Upper lobe of left lung (tissue), 6 donors: ENCODE results near the gene MRPL50. TPM values are rescaled to one million over a fixed set of nuclear protein-coding genes. Genes with fewer than 3 reads are reported as not detected.

ENCODE experiments used
- ATAC-seq, 2 donors: fragments of 200-7000 bp; cut with Tn5 transposase; one replicate each; pipeline ENCODE4 v1.9.1; 2022; ENCODE audit warnings: mild to moderate bottlenecking in 2 of 2, moderate library complexity in 2 of 2; ENCODE audit not compliant: low FRiP score in 2 of 2
- DNase-seq, 2 donors: peaks; one replicate each; pipeline ENCODE4 v3.0.0-alpha.2; 2019 to 2020
- H3K27ac ChIP-seq, 4 donors: fragments of 200-600 bp; sonication (generic); one replicate each; pipeline ENCODE4 v1.5.1; 2016 to 2019
- H3K27me3 ChIP-seq, 4 donors: fragments of 200-600 bp; sonication (generic); one replicate each; pipeline ENCODE4 v1.5.1; 2017 to 2019
- H3K36me3 ChIP-seq, 4 donors: fragments of 200-600 bp; sonication (generic); one replicate each; pipeline ENCODE4 v1.5.1; 2016 to 2019
- H3K4me1 ChIP-seq, 4 donors: fragments of 200-600 bp; sonication (generic); one replicate each; pipeline ENCODE4 v1.5.1; 2018 to 2019
- H3K4me3 ChIP-seq, 4 donors: fragments of 200-600 bp; sonication (generic); one replicate each; pipeline ENCODE4 v1.5.1; 2017 to 2019; ENCODE audit warnings: mild to moderate bottlenecking in 2 of 4, moderate library complexity in 1 of 4
- H3K9me3 ChIP-seq, 4 donors: fragments of 200-600 bp; sonication (generic); one replicate each; pipeline ENCODE4 v1.5.1; 2018 to 2019
- CTCF ChIP-seq, 6 experiments: fragments of 450-650 bp in 4 of 6; fragments of 200-600 bp in 2 of 6; sonication (generic) in 2 of 6; IDR thresholded peaks; one replicate each; pipeline ENCODE4 v1.5.1; 2016 to 2019; ENCODE audit warnings: antibody characterized with exemption in 6 of 6
- EP300 ChIP-seq, 4 donors: sonication (generic); formaldehyde crosslinking; IDR thresholded peaks; one replicate each; pipeline ENCODE4 v1.5.1; 2017; ENCODE audit warnings: antibody characterized with exemption in 4 of 4, control low read depth in 2 of 4
- POLR2A ChIP-seq, 4 donors: fragments of 450-650 bp; IDR thresholded peaks; one replicate each; pipeline ENCODE4 v1.5.1; 2016 to 2017; ENCODE audit warnings: antibody characterized with exemption in 4 of 4, mild to moderate bottlenecking in 2 of 4
- POLR2AphosphoS5 ChIP-seq, 2 donors: sonication (generic); formaldehyde crosslinking; IDR thresholded peaks; one replicate each; pipeline ENCODE4 v1.5.1; 2017; ENCODE audit warnings: antibody characterized with exemption in 2 of 2
- WGBS, 2 donors: methylation state at CpG; one replicate each; pipeline ENCODE4 v1.1.5; 2017 to 2018; 5-methylcytosine and 5-hydroxymethylcytosine counted together
- total RNA-seq, 6 donors: library from RNA; depleted of rRNA in 4 of 6; stranded (reverse); fragments of >200 nt in 4 of 6; gene quantifications; one replicate each; pipeline versions ENCODE4 v1.1.0 to v1.2.1, GENCODE V29; 2016 to 2021
- donor health status: DM: no; HTN: no; CAD: no; lungs with moderate emphysema.
- donor health status: DM: no; HTN: yes; CAD: no; lungs with severe emphysema.

Gene MRPL50
- total RNA-seq, 6 donors from 2014 or later: 3.9 to 13.4 (median 9.2) TPM

- no peak within 1 kb of the TSS for H3K27ac ChIP-seq
- WGBS, 2 donors: 37 to 42% methylated on average over 2 of the region's 2 CpGs
- no peak for ATAC-seq
- DNase-seq: no peak
- peaks cover 0 to 3% (median 0%) of the 10 kb centered on the region in 4 donors for H3K4me1 ChIP-seq
- no peaks in the 10 kb centered on the region for H3K27me3 ChIP-seq
- no peak for TF ChIP-seq CTCF (IDR thresholded peaks at IDR 0.05)
- H3K9me3 ChIP-seq: no peaks in the 10 kb centered on the region
- H3K4me3 ChIP-seq: no peak within 1 kb of the TSS
- no peaks in the 10 kb centered on the region for H3K36me3 ChIP-seq
Measured at GRCh38 chr9:101435601-101436079, 37.2 kb upstream of the MRPL50 start, which contains the start of gene ALDOB. Gene ALDOB (minus strand): TSS chr9:101435774. CDS start chr9:101430887, 4,887 bp downstream.

GRCh38 chr9:101434998-101435397 lies 36.6 kb upstream of the MRPL50 start:
- ATAC-seq: no peak
- no peak overlapping the region for H3K4me3 ChIP-seq
- 54 to 56% methylated on average over 3 of the region's 3 CpGs for whole genome bisulfite sequencing, 2 donors
- H3K27me3 ChIP-seq: no peaks in the 10 kb centered on the region
- H3K4me1 ChIP-seq: peaks cover 0 to 3% (median 0%) of the 10 kb centered on the region in 4 donors
- TF ChIP-seq EP300 (IDR thresholded peaks at IDR 0.05): no peak
- no peak for TF ChIP-seq POLR2AphosphoS5 (IDR thresholded peaks at IDR 0.05)
- no peak for TF ChIP-seq POLR2A (IDR thresholded peaks at IDR 0.05)
- TF ChIP-seq CTCF (IDR thresholded peaks at IDR 0.05): no peak
- no peak overlapping the region for H3K27ac ChIP-seq
- H3K9me3 ChIP-seq: no peaks in the 10 kb centered on the region
- no peak for DNase-seq
- no peaks in the 10 kb centered on the region for H3K36me3 ChIP-seq

- TF ChIP-seq EP300 (IDR thresholded peaks at IDR 0.05) (no peak), POLR2AphosphoS5 (IDR thresholded peaks at IDR 0.05) (no peak), CTCF (IDR thresholded peaks at IDR 0.05) (no peak), POLR2A (IDR thresholded peaks at IDR 0.05) (no peak)
- H3K4me1 ChIP-seq: peaks cover 0 to 3% (median 0%) of the 10 kb centered on the region in 4 donors
- H3K27me3 ChIP-seq: no peaks in the 10 kb centered on the region
- H3K4me3 ChIP-seq: no peak overlapping the region
- no peaks in the 10 kb centered on the region for H3K36me3 ChIP-seq
- WGBS, 2 donors: 80 to 87% methylated on average over 3 of the region's 3 CpGs
- H3K27ac ChIP-seq: no peak overlapping the region
- no peaks in the 10 kb centered on the region for H3K9me3 ChIP-seq
- ATAC-seq (no peak), DNase-seq (no peak)
Measured at GRCh38 chr9:101433229-101433628, 34.8 kb upstream of the MRPL50 start.

- no peak for ATAC-seq
- WGBS, 2 donors: 75 to 78% methylated on average over 1 of the region's 1 CpG
- no peak for DNase-seq
- Histone ChIP-seq H3K27me3 (no peaks in the 10 kb centered on the region), H3K9me3 (no peaks in the 10 kb centered on the region), H3K36me3 (no peaks in the 10 kb centered on the region), H3K4me3 (no peak overlapping the region), H3K27ac (no peak overlapping the region), H3K4me1 (peaks cover 0 to 3% (median 0%) of the 10 kb centered on the region in 4 donors)
- TF ChIP-seq POLR2A (IDR thresholded peaks at IDR 0.05) (no peak), CTCF (IDR thresholded peaks at IDR 0.05) (no peak), EP300 (IDR thresholded peaks at IDR 0.05) (no peak), POLR2AphosphoS5 (IDR thresholded peaks at IDR 0.05) (no peak)
Measured at GRCh38 chr9:101432740-101433139, 34.3 kb upstream of the MRPL50 start.

GRCh38 chr9:101432171-101432570 lies 33.8 kb upstream of the MRPL50 start:
- Histone ChIP-seq H3K27ac (no peak overlapping the region), H3K4me3 (no peak overlapping the region)

More at GRCh38 chr9:101432171-101432570, 33.8 kb upstream of the MRPL50 start:
- peaks cover 0 to 3% (median 0%) of the 10 kb centered on the region in 4 donors for H3K4me1 ChIP-seq
- H3K9me3 ChIP-seq: no peaks in the 10 kb centered on the region
- TF ChIP-seq POLR2A (IDR thresholded peaks at IDR 0.05) (no peak), EP300 (IDR thresholded peaks at IDR 0.05) (no peak), POLR2AphosphoS5 (IDR thresholded peaks at IDR 0.05) (no peak), CTCF (IDR thresholded peaks at IDR 0.05) (no peak)
- ATAC-seq (no peak), DNase-seq (no peak)
- no peaks in the 10 kb centered on the region for H3K27me3 ChIP-seq
- no peaks in the 10 kb centered on the region for H3K36me3 ChIP-seq
